Measurements from ENCODE around the gene OLFML1.

Gene OLFML1

DNA sequence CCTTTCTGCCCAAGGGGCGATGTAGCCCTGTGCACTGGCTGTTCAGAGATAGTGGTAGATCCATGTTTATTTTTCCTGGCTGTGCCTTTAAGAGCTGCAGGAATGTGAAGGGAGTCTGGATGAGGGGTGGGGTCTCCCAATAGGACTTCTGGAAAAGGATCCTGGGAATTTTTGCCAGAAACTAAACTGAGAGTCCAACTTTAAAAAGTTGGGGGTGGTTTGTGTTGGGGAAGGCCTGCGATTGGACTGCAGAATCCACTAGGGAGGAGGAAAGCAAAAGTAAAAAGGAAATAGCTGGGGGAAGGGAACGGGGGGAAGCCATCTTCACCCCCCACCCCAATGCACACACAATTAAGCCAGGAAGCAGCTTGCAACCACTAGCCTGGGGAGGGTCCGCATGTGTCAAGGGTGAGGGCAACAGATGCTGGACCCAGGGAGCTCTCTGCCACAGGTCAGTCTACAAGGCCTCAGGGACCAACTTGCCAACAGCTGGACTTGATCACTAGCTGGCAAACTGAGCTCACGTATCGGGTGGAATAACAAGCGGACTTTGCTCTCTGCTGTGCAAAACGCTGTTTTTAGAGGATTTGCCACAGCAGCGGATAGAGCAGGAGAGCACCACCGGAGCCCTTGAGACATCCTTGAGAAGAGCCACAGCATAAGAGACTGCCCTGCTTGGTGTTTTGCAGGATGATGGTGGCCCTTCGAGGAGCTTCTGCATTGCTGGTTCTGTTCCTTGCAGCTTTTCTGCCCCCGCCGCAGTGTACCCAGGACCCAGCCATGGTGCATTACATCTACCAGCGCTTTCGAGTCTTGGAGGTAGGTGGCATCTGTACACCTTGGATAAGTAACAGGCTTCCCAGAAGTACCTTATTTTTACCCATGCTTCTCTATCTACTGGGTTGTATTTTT, at the start of gene OLFML1:
Gene OLFML1, plus strand, starts transcription at position 321 of the 912 bp plus-strand sequence. Its CDS starts 370 bp downstream, at position 691.
- DNase-seq: no peak

DNA sequence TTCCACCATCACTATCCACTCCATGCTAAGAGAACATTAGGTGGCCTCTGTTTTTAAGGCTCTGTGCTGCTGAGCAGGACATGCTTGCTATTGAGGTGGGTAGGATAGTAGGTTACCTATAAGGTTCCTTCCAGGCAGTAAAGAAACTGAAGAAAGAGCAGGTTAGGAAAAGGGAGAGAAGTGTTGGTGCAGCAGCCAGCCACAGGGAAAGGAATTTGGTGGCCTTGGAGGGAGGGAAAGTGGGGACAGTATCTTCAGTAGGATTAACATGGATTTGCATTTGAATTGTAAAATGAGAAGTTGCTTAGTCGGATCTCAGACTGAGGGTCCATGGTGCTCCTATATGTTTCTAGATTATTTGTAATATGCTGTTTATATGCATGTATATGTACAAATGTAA, 49.2 kb upstream of the OLFML1 start:
- DNase-seq: no peak

GRCh38 chr11:7436657-7437056, 48.6 kb upstream of the OLFML1 start:
- no peak for DNase-seq

GRCh38 chr11:7437696-7438095, 47.6 kb upstream of the OLFML1 start:
- DNase-seq: no peak

DNA sequence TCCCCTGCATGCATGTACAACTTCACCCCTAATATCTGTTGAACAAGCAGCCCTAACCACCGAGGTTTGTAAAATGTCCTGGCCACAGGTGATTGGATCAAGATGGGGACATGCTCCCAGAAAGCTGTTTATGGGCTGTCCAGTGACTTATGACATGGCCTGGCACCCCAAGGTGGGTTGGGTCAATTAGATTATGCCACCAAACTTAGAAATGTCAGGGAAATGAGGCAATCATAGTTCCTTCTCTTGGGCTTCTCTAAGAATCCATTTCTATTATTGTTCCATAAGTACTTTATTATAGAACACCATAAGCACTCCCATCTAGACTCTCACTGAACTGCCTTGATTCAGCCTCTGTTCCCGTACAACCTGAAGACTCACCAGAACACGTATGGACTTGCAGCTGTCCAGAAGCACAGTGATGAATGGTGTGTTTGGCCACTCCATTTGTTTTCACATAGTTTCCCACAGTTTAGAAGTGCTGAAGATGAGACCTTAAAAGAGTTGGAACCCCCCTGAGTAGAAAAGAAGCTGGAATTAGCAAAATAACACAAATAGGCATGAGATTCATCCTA, 45.5 kb upstream of the OLFML1 start:
- no peak for DNase-seq

DNA sequence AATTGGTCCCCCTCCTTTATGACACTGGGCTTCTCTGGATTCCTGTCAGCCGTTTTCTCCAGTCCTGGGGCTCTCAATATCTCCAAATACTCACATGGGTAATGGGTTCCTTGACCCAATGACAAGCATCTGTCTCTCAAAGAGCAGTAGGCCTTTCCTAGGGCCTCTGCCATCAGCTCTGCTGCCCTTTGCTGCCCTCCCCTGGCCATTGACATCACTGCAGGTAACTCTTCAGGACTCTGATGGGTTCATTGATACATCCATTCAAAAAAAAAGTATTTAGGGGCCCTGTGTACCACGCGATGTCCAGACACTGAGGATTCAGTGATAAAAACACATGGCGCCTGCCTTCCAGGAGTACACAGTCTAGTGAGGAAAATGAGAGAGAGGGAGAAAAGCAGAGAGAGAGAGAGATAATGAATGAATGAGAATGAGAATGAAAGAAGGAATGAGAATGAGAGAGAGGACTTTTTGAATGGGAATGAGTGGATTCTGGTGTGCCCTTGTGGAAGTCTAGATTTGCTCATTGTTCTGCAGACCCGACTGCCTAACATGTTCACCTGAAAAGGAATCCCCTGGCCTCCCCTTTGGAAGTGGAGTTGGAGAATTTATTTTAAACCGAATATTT, 42.6 kb upstream of the OLFML1 start:
- DNase-seq: peak in 1 of 2 experiments; percentile 58

GRCh38 chr11:7444091-7444981, 41.0 kb upstream of the OLFML1 start:
- DNase-seq: no peak

GRCh38 chr11:7445564-7445963, 39.7 kb upstream of the OLFML1 start:
- DNase-seq: no peak

DNA sequence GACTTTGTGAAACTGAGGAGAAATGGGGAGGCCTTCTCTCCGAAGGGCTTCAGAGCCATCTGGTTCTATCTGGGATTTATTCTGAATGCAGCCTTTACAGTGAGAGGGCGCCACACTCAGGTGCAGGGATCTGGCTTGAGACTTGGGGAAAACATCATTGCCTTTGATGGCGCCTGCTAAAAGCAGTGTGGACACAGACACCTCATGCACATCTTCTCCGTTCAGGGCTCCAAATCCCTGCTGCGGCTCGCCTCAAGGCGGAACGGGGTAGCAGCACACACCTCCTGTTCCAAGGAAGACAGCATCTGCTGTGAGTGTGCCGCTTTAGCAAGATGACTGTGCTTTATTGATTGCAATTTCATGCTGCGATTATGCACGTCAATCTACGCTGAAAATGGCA, 37.1 kb upstream of the OLFML1 start:
- DNase-seq: peak in 1 of 2 experiments; percentile 15

DNA sequence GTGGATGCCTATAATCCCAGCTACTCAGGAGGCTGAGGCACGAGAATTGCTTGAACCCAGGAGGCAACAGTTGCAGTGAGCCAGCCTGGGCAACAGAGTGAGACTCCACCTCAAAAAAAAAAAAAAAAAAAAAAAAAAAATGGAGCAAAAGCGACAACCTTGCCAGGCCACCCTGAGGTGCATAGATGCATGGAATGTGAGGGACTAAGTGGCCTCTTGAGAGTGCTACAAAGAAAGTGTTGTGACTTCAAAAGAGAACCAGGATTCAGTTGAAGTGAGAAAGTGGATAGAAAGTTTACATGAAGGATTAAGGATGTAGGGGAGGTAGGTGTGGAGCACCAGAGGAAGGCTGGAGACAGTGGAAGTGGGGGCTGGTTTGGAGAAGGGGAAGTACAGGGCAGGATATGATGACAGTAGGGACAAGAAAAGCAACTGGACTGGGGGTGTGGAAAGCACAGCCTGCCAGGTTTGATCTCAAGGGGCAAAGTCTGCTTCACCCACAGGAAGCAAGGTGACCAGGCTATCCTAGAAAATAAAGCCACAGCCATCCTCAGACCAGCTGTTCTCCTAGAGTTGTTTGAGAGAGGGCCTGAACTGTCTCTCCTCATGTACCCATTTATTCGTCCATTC, 36.0 kb upstream of the OLFML1 start:
- no peak for DNase-seq

GRCh38 chr11:7449841-7450214, 35.5 kb upstream of the OLFML1 start:
- no peak for DNase-seq

DNA sequence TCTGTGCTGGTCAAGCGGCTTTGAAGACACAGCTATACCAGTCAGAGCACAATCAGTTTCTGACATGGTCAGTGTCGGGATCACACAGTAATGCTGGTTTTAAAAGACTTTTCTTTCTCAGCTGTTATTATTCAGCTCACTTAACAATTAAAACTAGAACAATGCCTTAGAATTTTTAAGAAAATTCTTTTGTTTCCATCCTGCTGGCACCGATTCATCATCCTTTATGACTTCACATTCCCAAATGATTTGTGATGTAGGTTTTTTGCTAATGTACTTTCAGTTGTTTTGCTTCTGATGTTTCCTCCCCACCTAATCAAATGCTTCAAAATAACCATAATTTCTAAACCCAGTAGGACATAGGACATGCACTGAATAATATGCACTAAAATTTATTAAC, 34.5 kb upstream of the OLFML1 start:
- DNase-seq: no peak

GRCh38 chr11:7451520-7451919, 33.8 kb upstream of the OLFML1 start:
- DNase-seq: no peak

DNA sequence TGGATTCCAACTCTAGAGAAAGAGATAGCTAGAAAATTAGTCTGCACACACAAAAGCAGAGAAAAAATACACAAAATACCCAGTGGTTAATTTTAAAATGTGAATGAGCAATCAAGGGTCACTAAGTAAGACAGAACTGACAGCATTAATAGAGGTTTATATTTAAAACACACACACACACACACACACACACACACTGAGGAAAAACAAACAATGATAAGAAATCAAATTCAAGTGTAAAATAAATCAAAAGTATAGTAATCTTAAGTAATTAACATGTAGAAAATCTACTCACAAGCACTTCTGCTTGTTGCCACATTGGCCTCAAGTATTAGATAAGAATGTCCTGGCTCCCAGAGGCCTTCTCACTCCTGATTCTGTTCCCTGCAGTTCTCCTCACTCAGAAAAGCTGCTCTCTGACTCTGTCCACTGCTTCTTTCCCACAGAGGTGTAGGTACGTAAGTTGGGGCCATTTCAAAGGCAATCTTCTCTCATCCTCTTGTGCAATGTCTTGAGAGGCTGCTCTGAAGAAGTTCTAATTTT, 33.3 kb upstream of the OLFML1 start:
- no peak for DNase-seq

DNA sequence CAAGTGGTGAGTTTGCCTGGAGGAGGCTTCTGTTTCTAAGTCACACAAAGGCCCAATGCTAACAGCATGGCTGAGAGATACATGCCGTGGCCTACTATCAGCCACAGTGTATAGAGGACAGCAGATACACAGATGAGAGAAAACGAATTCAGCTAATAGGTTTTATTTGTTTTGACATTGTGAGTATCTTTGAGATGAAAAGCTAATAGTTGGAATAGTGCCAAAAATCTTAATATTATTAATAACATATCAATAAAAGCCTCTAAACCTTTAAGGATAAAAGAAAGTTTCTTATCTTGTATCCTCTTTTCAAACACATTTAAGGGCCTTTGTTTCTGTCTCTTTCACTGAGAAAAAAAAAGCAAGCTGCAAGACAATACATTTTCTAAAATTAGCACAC, 30.5 kb upstream of the OLFML1 start:
- DNase-seq: no peak

DNA sequence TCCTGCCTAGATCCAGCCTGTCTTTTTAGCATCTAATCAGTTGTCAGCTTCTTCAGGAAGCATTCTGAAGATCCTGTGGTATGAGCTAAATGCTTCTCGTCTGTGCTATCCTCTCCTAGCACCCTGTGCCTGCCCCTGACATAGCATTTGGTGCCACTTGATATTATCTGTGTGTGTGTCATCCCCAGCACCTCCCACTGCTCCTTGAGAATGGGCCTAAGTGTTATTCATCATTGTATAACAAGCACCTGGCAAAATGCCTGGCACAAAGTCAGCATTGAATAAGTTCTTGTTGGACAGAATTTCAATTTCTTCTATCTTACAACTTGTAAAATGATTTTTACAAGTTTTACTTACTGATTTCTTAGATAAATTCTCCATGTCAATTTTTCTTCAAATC, 28.1 kb upstream of the OLFML1 start:
- peak in 1 of 2 experiments; percentile 6 for DNase-seq

- no peak for DNase-seq
Measured at GRCh38 chr11:7462706-7463105, 22.6 kb upstream of the OLFML1 start.

GRCh38 chr11:7467652-7468051, 17.7 kb upstream of the OLFML1 start:
- DNase-seq: no peak

DNA sequence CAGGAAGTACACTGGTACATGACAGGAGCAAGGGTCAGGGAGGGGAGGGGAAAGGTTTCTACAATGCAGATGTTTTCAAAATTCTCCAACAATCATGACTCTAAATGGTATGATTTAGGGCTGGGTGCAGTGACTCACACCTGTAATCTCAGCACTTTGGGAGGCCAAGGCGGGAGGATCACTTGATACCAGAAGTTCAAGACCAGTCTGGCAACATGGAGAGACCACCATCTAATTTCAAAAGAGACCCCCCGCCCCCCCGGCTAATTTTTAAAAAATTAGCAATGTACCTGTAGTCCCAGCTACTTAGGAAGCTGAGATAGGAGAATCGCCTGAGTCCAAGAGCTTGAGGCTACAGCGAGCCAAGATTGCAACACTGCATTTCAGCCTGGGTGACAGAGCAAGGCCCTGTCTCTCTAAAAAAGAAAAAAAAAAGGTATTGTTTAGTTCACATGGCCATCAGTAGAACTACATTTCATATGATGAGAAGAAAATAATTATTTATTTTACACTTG, 15.9 kb upstream of the OLFML1 start:
- DNase-seq: no peak

- DNase-seq: no peak
Measured at GRCh38 chr11:7471071-7471470, 14.2 kb upstream of the OLFML1 start.

DNA sequence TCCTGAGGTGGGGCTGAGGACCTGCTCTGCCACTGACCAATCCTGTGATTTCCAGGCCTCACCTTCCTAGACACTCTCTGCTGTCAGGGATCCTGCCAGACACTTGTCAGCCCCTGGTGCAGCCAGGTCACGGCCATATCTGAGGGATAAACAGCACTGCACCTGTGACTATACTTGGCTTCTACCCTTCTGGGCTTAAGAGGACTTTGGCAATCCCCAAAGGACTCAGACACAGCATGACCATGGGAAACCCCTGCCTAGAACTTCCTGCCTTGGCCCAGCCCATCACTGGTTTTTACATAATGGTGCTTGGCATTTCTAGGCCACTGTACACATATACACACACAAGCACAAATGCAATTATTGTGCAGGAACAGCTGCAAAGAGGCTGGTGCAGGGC, 11.6 kb upstream of the OLFML1 start:
- DNase-seq: no peak

- no peak for DNase-seq
Measured at GRCh38 chr11:7480113-7480512, 5.2 kb upstream of the OLFML1 start.
